Duodenal mucosa (tissue), 2 donors: ENCODE data around the gene FAM78A.
"Not testable (repeated sequence)": the region's sequence is repeated elsewhere in the genome, so short reads cannot be mapped to it uniquely, and the experiment has no call there.

Experiments
- H3K27ac ChIP-seq: one replicate; pipeline ENCODE4 v1.7.0; 2013; ENCODE audit warnings: low read depth, low read length
- H3K27me3 ChIP-seq, 2 donors: one replicate each; pipeline ENCODE4 v1.7.0; 2013; ENCODE audit warnings: low read length in 2 of 2, control low read depth in 1 of 2; ENCODE audit not compliant: insufficient read depth in 2 of 2, control insufficient read depth in 1 of 2
- H3K36me3 ChIP-seq, 2 donors: one replicate each; pipeline ENCODE4 v1.7.0; 2013; ENCODE audit warnings: low read length in 2 of 2, control low read depth in 1 of 2; ENCODE audit not compliant: insufficient read depth in 2 of 2, control insufficient read depth in 1 of 2
- H3K4me1 ChIP-seq, 2 donors: one replicate each; pipeline ENCODE4 v1.7.0; 2013; ENCODE audit warnings: low read length in 2 of 2, control low read depth in 1 of 2; ENCODE audit not compliant: insufficient read depth in 2 of 2, control insufficient read depth in 1 of 2
- H3K4me3 ChIP-seq, 2 donors: one replicate each; pipeline ENCODE4 v1.7.0; 2013; ENCODE audit warnings: low read length in 2 of 2, low read depth in 1 of 2
- H3K9ac ChIP-seq, 2 donors: one replicate each; pipeline ENCODE4 v1.7.0; 2013; ENCODE audit warnings: low read length in 2 of 2, low read depth in 1 of 2
- H3K9me3 ChIP-seq, 2 donors: one replicate each; pipeline ENCODE4 v1.7.0; 2013; ENCODE audit warnings: low read length in 2 of 2, control low read depth in 1 of 2; ENCODE audit not compliant: control insufficient read depth in 1 of 2

The FAM78A gene

GRCh38 chr9:131263701-131264100 is 12.6 kb downstream of the FAM78A start:
- H3K36me3 ChIP-seq: peaks cover 0 to 7% of the 10 kb centered on the region in 2 donors
- H3K27ac ChIP-seq: no peak overlapping the region
- no peak overlapping the region for H3K4me3 ChIP-seq
- H3K4me1 ChIP-seq: peaks cover 8 to 14% of the 10 kb centered on the region in 2 donors
- H3K9me3 ChIP-seq: no peaks in the 10 kb centered on the region
- H3K9ac ChIP-seq: no peak overlapping the region
- no peaks in the 10 kb centered on the region for H3K27me3 ChIP-seq

- peaks cover 8 to 14% of the 10 kb centered on the region in 2 donors for H3K4me1 ChIP-seq
- not testable (repeated sequence) for H3K9me3 ChIP-seq, H3K9ac ChIP-seq, H3K27ac ChIP-seq, H3K36me3 ChIP-seq, H3K27me3 ChIP-seq, H3K4me3 ChIP-seq
These were observed 13.3 kb downstream of the FAM78A start for GRCh38 chr9:131263033-131263343.

- H3K4me1 ChIP-seq: peaks cover 8 to 14% of the 10 kb centered on the region in 2 donors
- H3K27me3 ChIP-seq: no peaks in the 10 kb centered on the region
- H3K4me3 ChIP-seq: no peak overlapping the region
- no peaks in the 10 kb centered on the region for H3K9me3 ChIP-seq
- no peak overlapping the region for H3K9ac ChIP-seq
- peaks cover 0 to 7% of the 10 kb centered on the region in 2 donors for H3K36me3 ChIP-seq
- H3K27ac ChIP-seq: no peak overlapping the region
These were observed 13.8 kb downstream of the FAM78A start for GRCh38 chr9:131262327-131263032.

- no peak overlapping the region for H3K9ac ChIP-seq
- peaks cover 6 to 13% of the 10 kb centered on the region in 2 donors for H3K4me1 ChIP-seq
- no peaks in the 10 kb centered on the region for H3K9me3 ChIP-seq
- H3K27ac ChIP-seq: no peak overlapping the region
- no peaks in the 10 kb centered on the region for H3K27me3 ChIP-seq
- peaks cover 0 to 7% of the 10 kb centered on the region in 2 donors for H3K36me3 ChIP-seq
- H3K4me3 ChIP-seq: no peak overlapping the region
These were observed 15.4 kb downstream of the FAM78A start for GRCh38 chr9:131260751-131261452.

- Histone ChIP-seq H3K27me3 (no peaks in the 10 kb centered on the region), H3K27ac (no peak overlapping the region), H3K36me3 (peaks cover 0 to 7% of the 10 kb centered on the region in 2 donors), H3K9me3 (no peaks in the 10 kb centered on the region), H3K9ac (no peak overlapping the region), H3K4me3 (no peak overlapping the region), H3K4me1 (peaks cover 10 to 17% of the 10 kb centered on the region in 2 donors)
These were observed 16.3 kb downstream of the FAM78A start for GRCh38 chr9:131259916-131260597.

DNA sequence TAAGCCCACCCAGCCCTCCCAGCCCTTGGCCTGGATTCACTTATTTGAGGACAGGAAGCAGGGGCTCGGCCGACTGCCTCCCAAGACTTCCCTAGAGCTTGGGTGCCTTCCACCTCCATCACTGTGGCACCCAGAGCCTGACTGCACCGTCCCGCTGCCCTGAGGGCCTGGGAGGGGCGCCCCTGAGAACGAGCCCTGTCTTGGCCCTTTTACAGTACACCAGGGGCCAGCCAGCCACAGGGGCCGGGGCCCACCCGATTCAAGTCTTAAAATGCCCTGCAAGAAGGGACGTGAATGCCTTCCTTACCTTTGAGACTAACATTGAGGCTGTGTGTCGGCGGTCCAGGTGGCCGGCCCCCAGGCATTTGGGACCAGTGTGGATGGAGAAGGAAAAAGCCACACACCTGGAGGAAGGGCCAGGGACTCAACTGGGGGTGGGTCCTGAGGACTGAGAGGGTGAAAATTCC is 16.8 kb downstream of the FAM78A start:
- H3K4me3 ChIP-seq: no peak overlapping the region
- no peak overlapping the region for H3K27ac ChIP-seq
- H3K27me3 ChIP-seq: no peaks in the 10 kb centered on the region
- no peaks in the 10 kb centered on the region for H3K9me3 ChIP-seq
- H3K9ac ChIP-seq: no peak overlapping the region
- H3K4me1 ChIP-seq: peaks cover 10 to 21% of the 10 kb centered on the region in 2 donors
- H3K36me3 ChIP-seq: peaks cover 0 to 7% of the 10 kb centered on the region in 2 donors

- Histone ChIP-seq H3K4me1 (peaks cover 15 to 24% of the 10 kb centered on the region in 2 donors), H3K27ac (no peak overlapping the region), H3K9me3 (no peaks in the 10 kb centered on the region), H3K27me3 (no peaks in the 10 kb centered on the region), H3K4me3 (no peak overlapping the region), H3K36me3 (peaks cover 0 to 7% of the 10 kb centered on the region in 2 donors), H3K9ac (no peak overlapping the region)
These were observed 17.4 kb downstream of the FAM78A start for GRCh38 chr9:131258698-131259431.

DNA sequence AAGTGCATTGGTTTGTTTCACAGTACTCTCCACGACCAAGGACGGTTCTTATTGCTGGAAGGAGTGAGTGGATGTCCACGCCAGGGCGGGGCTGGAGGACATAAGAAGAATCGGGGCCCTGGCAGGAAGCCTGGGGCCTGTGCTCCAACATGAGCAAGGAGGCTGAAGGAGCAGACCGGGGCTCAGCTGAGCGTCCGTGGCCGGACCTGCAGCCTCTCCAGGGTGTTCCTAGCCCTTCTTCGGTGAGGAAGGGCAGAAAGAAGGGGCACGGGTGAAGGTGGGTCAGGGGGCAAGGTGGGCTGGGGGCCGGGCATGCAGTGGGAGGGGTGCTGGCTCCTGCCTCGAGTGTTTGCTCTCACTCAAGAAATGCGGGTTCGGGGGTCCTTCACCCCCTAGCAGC is 18.1 kb downstream of the FAM78A start:
- H3K9me3 ChIP-seq: no peaks in the 10 kb centered on the region
- H3K36me3 ChIP-seq: peaks cover 0 to 7% of the 10 kb centered on the region in 2 donors
- no peaks in the 10 kb centered on the region for H3K27me3 ChIP-seq
- H3K4me1 ChIP-seq: peaks cover 18 to 28% of the 10 kb centered on the region in 2 donors
- no peak overlapping the region for H3K27ac ChIP-seq
- no peak overlapping the region for H3K9ac ChIP-seq
- no peak overlapping the region for H3K4me3 ChIP-seq

DNA sequence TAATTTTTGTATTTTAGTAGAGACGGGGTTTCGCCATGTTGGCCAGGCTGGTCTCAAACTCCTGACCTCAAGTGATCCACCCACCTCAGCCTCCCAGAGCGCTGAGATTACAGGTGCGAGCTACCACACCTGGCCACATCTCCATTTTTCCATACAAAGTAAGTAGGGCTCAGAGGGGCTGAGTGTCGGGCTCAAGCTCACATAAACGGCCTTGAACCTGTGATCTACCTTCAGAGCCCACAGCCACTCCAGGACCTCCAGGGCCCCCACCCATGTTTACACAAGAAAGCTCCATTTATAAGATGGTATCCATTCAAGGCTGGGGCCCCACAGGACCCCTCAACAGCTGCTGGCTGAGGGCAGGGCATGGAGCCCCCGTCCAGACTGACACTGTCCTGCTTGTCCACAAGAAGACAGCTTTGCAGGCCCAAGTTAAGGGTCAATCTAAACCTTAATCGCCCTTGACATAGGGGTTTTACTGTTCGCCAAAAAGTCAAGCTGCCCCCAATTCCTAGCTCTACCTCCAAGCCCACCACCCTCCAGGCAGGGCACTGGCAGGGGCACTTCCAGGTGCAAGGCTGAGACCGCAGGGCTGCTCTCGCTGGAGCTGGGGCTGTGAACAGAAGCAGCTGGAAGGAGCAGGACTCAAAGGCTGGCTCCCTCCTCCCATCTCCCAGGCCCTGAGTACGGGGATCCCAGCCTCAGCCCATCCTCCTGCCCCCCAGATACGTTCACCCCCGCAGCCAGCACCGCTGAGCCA is 18.9 kb downstream of the FAM78A start:
- Histone ChIP-seq H3K4me1 (peaks cover 18 to 28% of the 10 kb centered on the region in 2 donors), H3K27ac (no peak overlapping the region), H3K36me3 (peaks cover 0 to 7% of the 10 kb centered on the region in 2 donors)

More for the DNA sequence above, 18.9 kb downstream of the FAM78A start:
- Histone ChIP-seq H3K27me3 (no peaks in the 10 kb centered on the region), H3K9ac (no peak overlapping the region), H3K9me3 (no peaks in the 10 kb centered on the region), H3K4me3 (no peak overlapping the region)
